ENCODE measurements around the gene ZNF862. TPM values are rescaled to one million over a fixed set of nuclear protein-coding genes. Genes with fewer than 3 reads are reported as not detected.

The ZNF862 gene
- total and polyA plus RNA-seq, 7 donors, result 0.92 to 23.8 (median 12.5) TPM

- Histone ChIP-seq H3K36me3 (no peaks in the 10 kb centered on the region), H3K27ac (no peak overlapping the region), H3K4me1 (no peaks in the 10 kb centered on the region), H3K4me3 (no peak overlapping the region), H3K9me3 (no peaks in the 10 kb centered on the region), H3K27me3 (no peaks in the 10 kb centered on the region)
- DNase-seq, result no peak
- intact Hi-C loops (cut with DNase I), result no loop called here
- WGBS, 2 donors, result 73 to 79% methylated on average over 16 of the region's 16 CpGs
- no peak for TF ChIP-seq CTCF (IDR thresholded peaks at IDR 0.05)
- no peak for TF ChIP-seq POLR2A (IDR thresholded peaks at IDR 0.05)
- no peak for TF ChIP-seq EP300 (IDR thresholded peaks at IDR 0.05)
- TF ChIP-seq POLR2AphosphoS5 (IDR thresholded peaks at IDR 0.05), result no peak
These were observed 31.4 kb upstream of the ZNF862 start for GRCh38 chr7:149806726-149807125.

GRCh38 chr7:149808311-149808710, 29.9 kb upstream of the ZNF862 start:
- H3K36me3 ChIP-seq, result no peaks in the 10 kb centered on the region
- TF ChIP-seq CTCF (IDR thresholded peaks at IDR 0.05) (no peak), EP300 (IDR thresholded peaks at IDR 0.05) (no peak), POLR2AphosphoS5 (IDR thresholded peaks at IDR 0.05) (no peak), POLR2A (IDR thresholded peaks at IDR 0.05) (no peak)
- DNase-seq, result no peak
- no peaks in the 10 kb centered on the region for H3K9me3 ChIP-seq
- H3K4me3 ChIP-seq, result no peak overlapping the region
- intact Hi-C loops (cut with DNase I), result no loop called here
- no peaks in the 10 kb centered on the region for H3K4me1 ChIP-seq
- H3K27me3 ChIP-seq, result no peaks in the 10 kb centered on the region
- 81 to 89% methylated on average over 10 of the region's 10 CpGs for WGBS, 2 donors
- no peak overlapping the region for H3K27ac ChIP-seq

GRCh38 chr7:149809215-149809614, 29.0 kb upstream of the ZNF862 start:
- 66 to 93% methylated on average over 2 of the region's 2 CpGs for WGBS, 2 donors
- TF ChIP-seq CTCF (IDR thresholded peaks at IDR 0.05), result no peak
- TF ChIP-seq EP300 (IDR thresholded peaks at IDR 0.05), result no peak
- TF ChIP-seq POLR2A (IDR thresholded peaks at IDR 0.05), result no peak
- no peak for TF ChIP-seq POLR2AphosphoS5 (IDR thresholded peaks at IDR 0.05)
- Histone ChIP-seq H3K27ac (no peak overlapping the region), H3K9me3 (no peaks in the 10 kb centered on the region), H3K36me3 (no peaks in the 10 kb centered on the region), H3K4me1 (no peaks in the 10 kb centered on the region), H3K4me3 (no peak overlapping the region), H3K27me3 (no peaks in the 10 kb centered on the region)
- no peak for DNase-seq
- intact Hi-C loops (cut with DNase I), result no loop called here

- no peak for DNase-seq
- Histone ChIP-seq H3K4me3 (no peak overlapping the region), H3K36me3 (no peaks in the 10 kb centered on the region), H3K4me1 (no peaks in the 10 kb centered on the region), H3K27me3 (no peaks in the 10 kb centered on the region), H3K27ac (no peak overlapping the region), H3K9me3 (no peaks in the 10 kb centered on the region)
- no peak for TF ChIP-seq EP300 (IDR thresholded peaks at IDR 0.05)
- TF ChIP-seq CTCF (IDR thresholded peaks at IDR 0.05), result no peak
- 27 to 51% methylated on average over 3 of the region's 3 CpGs for WGBS, 2 donors
- intact Hi-C loops (cut with DNase I), result no loop called here
These were observed 27.0 kb upstream of the ZNF862 start for GRCh38 chr7:149811221-149811620.

GRCh38 chr7:149811831-149812490, 26.2 kb upstream of the ZNF862 start:
- intact Hi-C loops (cut with DNase I), result no loop called here
- DNase-seq, result no peak
- H3K4me3 ChIP-seq, result no peak overlapping the region

More at GRCh38 chr7:149811831-149812490, 26.2 kb upstream of the ZNF862 start:
- H3K27me3 ChIP-seq, result no peaks in the 10 kb centered on the region
- WGBS, 2 donors, result 87 to 91% methylated on average over 16 of the region's 16 CpGs
- H3K4me1 ChIP-seq, result no peaks in the 10 kb centered on the region
- TF ChIP-seq EP300 (IDR thresholded peaks at IDR 0.05) (no peak), CTCF (IDR thresholded peaks at IDR 0.05) (no peak), POLR2A (IDR thresholded peaks at IDR 0.05) (no peak), POLR2AphosphoS5 (IDR thresholded peaks at IDR 0.05) (no peak)
- no peak overlapping the region for H3K27ac ChIP-seq
- H3K9me3 ChIP-seq, result no peaks in the 10 kb centered on the region
- H3K36me3 ChIP-seq, result no peaks in the 10 kb centered on the region
